HepG2 (cell line): Measurements from ENCODE around the gene SARS2.
A peak's percentile ranks its signal among the peaks of the same experiment; 100 is the strongest.

Source experiments
- ADNP ChIP-seq: sonication (generic); formaldehyde crosslinking; IDR thresholded peaks from 2 replicates; pipeline ENCODE4 v1.4.0; 2020; ENCODE audit warnings: missing genetic modification reagents
- BRF2 ChIP-seq: sonication (generic); formaldehyde crosslinking; IDR thresholded peaks from 2 replicates; pipeline ENCODE4 v1.8.1; 2022; ENCODE audit warnings: mild to moderate bottlenecking, missing genetic modification reagents
- CTCF ChIP-seq: sonication (generic); formaldehyde crosslinking; IDR thresholded peaks from 2 replicates; pipeline ENCODE4 v1.5.0; 2020; ENCODE audit warnings: mild to moderate bottlenecking, missing genetic modification reagents, moderate library complexity
- HNRNPUL1 ChIP-seq: fragments of 200-400 bp; formaldehyde crosslinking; IDR thresholded peaks from 2 replicates; pipeline ENCODE4 v1.6.1; 2017; ENCODE audit warnings: low read depth, mild to moderate bottlenecking, low read length, moderate library complexity
- POLR2A ChIP-seq, 2 experiments: IDR thresholded peaks; 2 replicates each; pipeline ENCODE4 v1.6.1; 2011; ENCODE audit warnings: low read depth in 2 of 2, low read length in 2 of 2, mild to moderate bottlenecking in 1 of 2, moderate library complexity in 1 of 2; ENCODE audit not compliant: insufficient read depth in 1 of 2
- POLR2AphosphoS2 ChIP-seq: IDR thresholded peaks from 2 replicates; pipeline ENCODE4 v1.6.1; 2011; ENCODE audit warnings: low read depth, low read length, improper control_type of control experiment
- RFX5 ChIP-seq: IDR thresholded peaks from 2 replicates; pipeline ENCODE4 v1.6.1; 2011; ENCODE audit warnings: low read depth, low read length, improper control_type of control experiment
- TARDBP ChIP-seq: sonication (generic); formaldehyde crosslinking; IDR thresholded peaks from 2 replicates; pipeline ENCODE4 v1.8.0; 2022; ENCODE audit warnings: mild to moderate bottlenecking, missing genetic modification reagents

GRCh38 chr19:38929929-38930775 is at the start of gene SARS2:
- TF ChIP-seq HNRNPUL1: no peak
- TF ChIP-seq CTCF: peak; percentile 99
- no peak for TF ChIP-seq RFX5
- TF ChIP-seq BRF2: no peak
- peak; percentile 67; the same call in 1 of the 2 replicates for TF ChIP-seq TARDBP
- TF ChIP-seq ADNP (CRISPR knock-in tag): no peak
- TF ChIP-seq POLR2A (IDR thresholded peaks at IDR 0.05; ENCODE audit: insufficient read depth in 1 of 2, low read depth in 2 of 2, low read length in 2 of 2): peak in 1 of 2 experiments; percentile 97; a peak in 3 of 4 replicates
- TF ChIP-seq POLR2AphosphoS2: peak; percentile 78; the same call in 1 of the 2 replicates
